ENCODE data around the gene APOC1.

- TF ChIP-seq EZH2 (IDR thresholded peaks at IDR 0.05) (no peak), POLR2AphosphoS5 (IDR thresholded peaks at IDR 0.05; ENCODE audit: borderline replicate concordance, low read depth, low read length) (no peak), FOXP2 (optimal IDR thresholded peaks at IDR 0.05; ENCODE audit: control extremely low read depth, extremely low read length, insufficient read depth) (no peak)
Observed at GRCh38 chr19:44924243-44924725, 9.9 kb downstream of the APOC1 start.
